ENCODE results near the gene RAB40A. TPM values are rescaled to one million over a fixed set of nuclear protein-coding genes. Genes with fewer than 3 reads are reported as not detected.

The RAB40A gene
- total and polyA plus RNA-seq, 4 donors, result 1.3 to 3.5 (median 1.8) TPM; not detected in 1

DNA sequence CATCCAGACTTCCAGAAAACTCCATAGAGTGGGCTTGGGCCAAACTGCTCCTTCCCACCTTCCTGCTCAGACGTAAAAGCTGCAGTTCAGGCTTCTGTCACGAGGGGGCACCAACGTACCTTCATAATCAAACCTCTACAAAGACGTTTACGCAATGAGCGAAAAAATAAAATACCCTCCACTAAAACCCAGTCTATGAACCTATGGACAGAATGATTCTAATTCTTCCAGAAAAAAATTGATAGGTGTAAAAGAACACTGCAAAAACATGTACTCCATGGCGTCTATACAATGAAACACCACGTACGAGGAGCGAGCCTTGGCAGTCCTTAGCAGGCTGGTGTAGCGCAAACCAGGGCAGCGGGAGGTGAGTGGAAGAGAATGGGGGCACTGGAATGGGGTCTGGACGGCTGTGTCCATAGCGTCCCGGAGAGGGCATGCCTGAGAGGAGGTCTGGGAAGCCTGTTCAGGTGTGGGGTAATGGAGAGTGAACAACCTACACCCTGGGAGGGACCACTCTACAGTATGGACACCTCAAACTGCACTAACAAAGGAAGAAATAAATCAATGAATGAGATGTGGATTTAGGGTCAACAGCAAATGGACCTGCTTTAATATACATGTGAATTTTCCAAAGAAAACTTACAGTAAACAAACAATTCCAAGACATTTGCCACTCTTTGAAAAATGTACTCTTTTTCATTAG lies 14.4 kb upstream of the RAB40A start:
- ATAC-seq (ENCODE audit: low FRiP score) (peak; percentile 83), DNase-seq (peak; percentile 75 to 89)
- WGBS, 2 donors, result 1 to 15% methylated on average over 15 of the region's 15 CpGs
- intact Hi-C loops (cut with DNase I), result loop anchor here (5.0 to 10.0 kb wide), 4 partner anchors 101 to 284 kb away; partner anchors contain the start of gene MORF4L2 (in 1 of the 2)
- H3K4me1 ChIP-seq (ENCODE audit: control insufficient read depth in 1 of 2, insufficient read depth in 2 of 2, low read length in 2 of 2), result peaks cover 0 to 3% of the 10 kb centered on the region in 2 donors
- H3K36me3 ChIP-seq (ENCODE audit: control insufficient read depth in 1 of 2, insufficient read depth in 2 of 2, low read length in 1 of 2), result no peaks in the 10 kb centered on the region
- no peaks in the 10 kb centered on the region for H3K9me3 ChIP-seq (ENCODE audit: control insufficient read depth, low read length)
- peak overlapping the region in 1 of 2 donors; percentile 23 for H3K27ac ChIP-seq (ENCODE audit: low read depth in 1 of 2, low read length in 2 of 2)
- no peak overlapping the region for H3K4me3 ChIP-seq (ENCODE audit: low read length in 2 of 2)
- H3K27me3 ChIP-seq (ENCODE audit: control insufficient read depth in 1 of 2, insufficient read depth in 2 of 2, low read length in 1 of 2), result no peaks in the 10 kb centered on the region

DNA sequence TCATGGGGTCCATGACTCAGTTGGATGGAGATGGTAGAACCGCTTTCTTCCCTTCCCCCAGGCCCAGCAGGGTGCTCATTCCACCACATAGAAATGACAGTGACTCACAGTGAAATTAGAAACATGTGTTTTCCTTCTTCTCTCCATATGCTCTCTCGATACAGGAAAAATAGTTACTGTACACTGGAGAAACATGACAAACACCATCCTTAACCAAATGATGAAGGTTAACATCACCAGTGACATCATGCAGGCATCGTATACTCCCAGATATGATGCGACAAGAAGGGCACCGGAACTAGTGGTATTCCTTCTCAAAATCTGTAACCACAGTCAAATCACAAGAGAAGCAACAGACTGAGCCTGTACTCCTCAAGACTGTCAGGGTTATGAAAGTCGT lies 11.7 kb upstream of the RAB40A start:
- ATAC-seq (ENCODE audit: low FRiP score) (no peak), DNase-seq (no peak)
- Histone ChIP-seq H3K36me3 (ENCODE audit: control insufficient read depth in 1 of 2, insufficient read depth in 2 of 2, low read length in 1 of 2) (no peaks in the 10 kb centered on the region), H3K27me3 (ENCODE audit: control insufficient read depth in 1 of 2, insufficient read depth in 2 of 2, low read length in 1 of 2) (no peaks in the 10 kb centered on the region), H3K4me3 (ENCODE audit: low read length in 2 of 2) (no peak overlapping the region), H3K9me3 (ENCODE audit: control insufficient read depth, low read length) (no peaks in the 10 kb centered on the region), H3K4me1 (ENCODE audit: control insufficient read depth in 1 of 2, insufficient read depth in 2 of 2, low read length in 2 of 2) (peaks cover 0 to 2% of the 10 kb centered on the region in 2 donors), H3K27ac (ENCODE audit: low read depth in 1 of 2, low read length in 2 of 2) (no peak overlapping the region)
- intact Hi-C loops (cut with DNase I), result loop anchor here (2.0 to 10.0 kb wide), 5 partner anchors 104 to 286 kb away; partner anchors contain the start of gene MORF4L2 (in 2 of the 2)
- 70 to 85% methylated on average over 6 of the region's 6 CpGs for WGBS, 2 donors

DNA sequence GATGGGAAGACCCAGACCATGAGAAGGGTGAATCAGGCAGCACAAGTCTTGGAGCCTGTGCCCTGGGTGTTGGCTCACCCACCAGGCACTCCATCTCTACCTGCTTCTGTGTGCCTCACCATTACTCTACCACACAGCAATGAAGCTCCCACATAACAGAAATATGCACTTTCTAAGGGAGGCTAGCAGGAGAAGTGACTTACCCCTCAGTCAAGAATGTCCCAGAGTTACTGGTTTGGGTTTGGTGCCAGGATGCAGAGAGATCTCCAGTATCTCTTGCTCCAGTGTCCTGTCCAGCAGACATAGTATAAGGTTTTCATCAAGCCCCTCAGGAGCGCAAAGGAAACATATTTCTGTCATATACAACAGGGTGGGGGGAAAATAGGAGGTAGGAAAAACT lies 11.3 kb upstream of the RAB40A start:
- Histone ChIP-seq H3K4me3 (ENCODE audit: low read length in 2 of 2) (no peak overlapping the region), H3K4me1 (ENCODE audit: control insufficient read depth in 1 of 2, insufficient read depth in 2 of 2, low read length in 2 of 2) (peaks cover 0 to under 1% of the 10 kb centered on the region in 2 donors), H3K9me3 (ENCODE audit: control insufficient read depth, low read length) (no peaks in the 10 kb centered on the region), H3K27me3 (ENCODE audit: control insufficient read depth in 1 of 2, insufficient read depth in 2 of 2, low read length in 1 of 2) (no peaks in the 10 kb centered on the region), H3K27ac (ENCODE audit: low read depth in 1 of 2, low read length in 2 of 2) (no peak overlapping the region), H3K36me3 (ENCODE audit: control insufficient read depth in 1 of 2, insufficient read depth in 2 of 2, low read length in 1 of 2) (no peaks in the 10 kb centered on the region)
- intact Hi-C loops (cut with DNase I), result loop anchor here (2.0 to 10.0 kb wide), 5 partner anchors 104 to 287 kb away; partner anchors contain the start of gene MORF4L2 (in 2 of the 2)
- WGBS, 2 donors, result 89 to 97% methylated on average over 1 of the region's 1 CpG
- ATAC-seq (ENCODE audit: low FRiP score) (no peak), DNase-seq (no peak)

DNA sequence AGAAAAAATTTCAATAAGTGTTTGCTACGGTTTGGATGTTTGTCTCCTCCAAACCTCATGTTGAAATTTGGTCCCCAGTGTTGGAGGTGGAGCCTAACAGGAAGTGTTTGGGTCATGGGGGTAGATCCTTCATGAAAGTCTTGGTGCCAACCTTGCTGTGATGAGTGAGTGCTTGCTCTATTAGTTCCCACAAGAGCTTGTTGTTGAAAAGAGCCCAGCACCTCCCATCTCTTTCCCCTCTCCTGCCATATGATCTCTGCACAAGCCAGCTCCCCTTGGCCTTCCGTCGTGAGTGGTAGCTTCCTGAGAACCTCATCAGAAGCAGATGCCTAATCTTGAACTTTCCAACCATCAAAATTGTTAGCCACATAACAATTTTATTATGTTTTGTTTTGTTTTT lies 10.3 kb upstream of the RAB40A start:
- Histone ChIP-seq H3K27me3 (ENCODE audit: control insufficient read depth in 1 of 2, insufficient read depth in 2 of 2, low read length in 1 of 2) (no peaks in the 10 kb centered on the region), H3K4me3 (ENCODE audit: low read length in 2 of 2) (no peak overlapping the region), H3K4me1 (ENCODE audit: control insufficient read depth in 1 of 2, insufficient read depth in 2 of 2, low read length in 2 of 2) (no peaks in the 10 kb centered on the region), H3K27ac (ENCODE audit: low read depth in 1 of 2, low read length in 2 of 2) (no peak overlapping the region), H3K36me3 (ENCODE audit: control insufficient read depth in 1 of 2, insufficient read depth in 2 of 2, low read length in 1 of 2) (no peaks in the 10 kb centered on the region), H3K9me3 (ENCODE audit: control insufficient read depth, low read length) (no peaks in the 10 kb centered on the region)
- WGBS, 2 donors, result 73 to 87% methylated on average over 3 of the region's 3 CpGs
- DNase-seq (no peak), ATAC-seq (ENCODE audit: low FRiP score) (no peak)
- intact Hi-C loops (cut with DNase I), result no loop called here

DNA sequence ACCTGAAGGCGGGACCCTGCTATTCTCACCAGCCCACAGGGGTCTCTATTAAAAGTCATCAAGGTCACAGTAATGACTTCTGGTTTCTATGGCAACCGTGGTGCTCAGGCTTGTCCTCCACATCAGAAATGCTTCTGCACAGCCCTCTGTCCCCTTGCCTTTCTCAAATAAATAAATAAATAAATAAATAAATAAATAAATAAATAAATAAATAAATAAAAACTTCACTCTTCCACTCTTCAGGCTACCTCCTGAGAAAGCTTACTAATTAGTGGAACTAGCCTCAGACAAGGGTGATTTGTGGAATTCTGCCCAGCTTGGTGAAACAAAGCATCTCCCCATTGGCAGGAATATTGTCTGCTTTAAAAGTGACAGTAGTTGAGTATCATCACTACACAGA lies 5.5 kb upstream of the RAB40A start:
- intact Hi-C loops (cut with DNase I), result no loop called here

DNA sequence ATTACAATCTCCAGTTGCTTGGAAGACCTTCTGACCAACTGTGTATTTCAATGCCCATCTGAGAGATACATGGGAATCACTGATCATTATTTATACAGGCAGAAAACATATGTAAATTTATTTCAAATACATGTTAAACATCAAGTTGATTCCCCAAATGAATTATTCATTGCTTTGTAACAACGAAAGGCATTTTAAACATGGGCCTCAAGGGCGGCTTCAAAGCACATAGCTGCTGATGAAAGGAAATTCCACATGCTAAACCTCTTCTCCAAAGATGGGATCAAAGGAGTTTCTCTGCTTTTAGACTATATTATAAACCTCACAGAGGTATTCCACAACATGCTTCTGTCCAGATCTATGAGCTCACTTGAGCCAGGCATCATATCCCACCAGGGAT lies 4.3 kb upstream of the RAB40A start:
- no peaks in the 10 kb centered on the region for H3K4me1 ChIP-seq (ENCODE audit: control insufficient read depth in 1 of 2, insufficient read depth in 2 of 2, low read length in 2 of 2)
- WGBS, 2 donors, result 67 to 95% methylated on average over 2 of the region's 2 CpGs
- ATAC-seq (ENCODE audit: low FRiP score) (no peak), DNase-seq (no peak)
- no peaks in the 10 kb centered on the region for H3K27me3 ChIP-seq (ENCODE audit: control insufficient read depth in 1 of 2, insufficient read depth in 2 of 2, low read length in 1 of 2)
- no peaks in the 10 kb centered on the region for H3K36me3 ChIP-seq (ENCODE audit: control insufficient read depth in 1 of 2, insufficient read depth in 2 of 2, low read length in 1 of 2)
- H3K27ac ChIP-seq (ENCODE audit: low read depth in 1 of 2, low read length in 2 of 2), result no peak overlapping the region
- H3K4me3 ChIP-seq (ENCODE audit: low read length in 2 of 2), result no peak overlapping the region
- H3K9me3 ChIP-seq (ENCODE audit: control insufficient read depth, low read length), result no peaks in the 10 kb centered on the region
- intact Hi-C loops (cut with DNase I), result no loop called here

More for the DNA sequence above, 5.5 kb upstream of the RAB40A start:
- Histone ChIP-seq H3K4me3 (ENCODE audit: low read length in 2 of 2) (no peak overlapping the region), H3K27me3 (ENCODE audit: control insufficient read depth in 1 of 2, insufficient read depth in 2 of 2, low read length in 1 of 2) (no peaks in the 10 kb centered on the region), H3K9me3 (ENCODE audit: control insufficient read depth, low read length) (no peaks in the 10 kb centered on the region), H3K36me3 (ENCODE audit: control insufficient read depth in 1 of 2, insufficient read depth in 2 of 2, low read length in 1 of 2) (no peaks in the 10 kb centered on the region), H3K27ac (ENCODE audit: low read depth in 1 of 2, low read length in 2 of 2) (no peak overlapping the region), H3K4me1 (ENCODE audit: control insufficient read depth in 1 of 2, insufficient read depth in 2 of 2, low read length in 2 of 2) (no peaks in the 10 kb centered on the region)
- ATAC-seq (ENCODE audit: low FRiP score) (no peak), DNase-seq (no peak)
- WGBS, 2 donors, result 63 to 86% methylated on average over 2 of the region's 2 CpGs

DNA sequence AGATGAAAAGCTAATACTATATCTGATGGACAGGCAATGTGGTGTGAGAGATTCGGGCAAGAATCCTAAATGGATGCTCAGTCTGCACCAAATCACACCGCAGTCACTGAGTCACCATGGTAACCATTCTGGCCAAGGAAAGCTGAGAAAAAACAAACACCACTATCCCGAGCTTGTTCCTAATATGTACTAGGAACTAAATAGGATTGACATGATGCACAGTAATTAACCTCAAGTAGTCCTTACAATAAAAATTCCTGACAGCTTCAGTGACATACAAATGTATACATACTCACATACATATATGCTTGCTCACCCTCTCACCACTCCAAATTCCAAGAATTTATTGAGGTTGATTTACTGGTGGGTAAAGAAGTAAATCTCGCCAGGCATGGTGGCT lies 1.1 kb upstream of the RAB40A start:
- Histone ChIP-seq H3K4me1 (ENCODE audit: control insufficient read depth in 1 of 2, insufficient read depth in 2 of 2, low read length in 2 of 2) (no peaks in the 10 kb centered on the region), H3K27ac (ENCODE audit: low read depth in 1 of 2, low read length in 2 of 2) (no peak overlapping the region), H3K9me3 (ENCODE audit: control insufficient read depth, low read length) (no peaks in the 10 kb centered on the region), H3K27me3 (ENCODE audit: control insufficient read depth in 1 of 2, insufficient read depth in 2 of 2, low read length in 1 of 2) (no peaks in the 10 kb centered on the region), H3K4me3 (ENCODE audit: low read length in 2 of 2) (no peak overlapping the region), H3K36me3 (ENCODE audit: control insufficient read depth in 1 of 2, insufficient read depth in 2 of 2, low read length in 1 of 2) (no peaks in the 10 kb centered on the region)
- intact Hi-C loops (cut with DNase I), result no loop called here
- ATAC-seq (ENCODE audit: low FRiP score) (no peak), DNase-seq (no peak)
- WGBS, 2 donors, result 32 to 35% methylated on average over 4 of the region's 4 CpGs

DNA sequence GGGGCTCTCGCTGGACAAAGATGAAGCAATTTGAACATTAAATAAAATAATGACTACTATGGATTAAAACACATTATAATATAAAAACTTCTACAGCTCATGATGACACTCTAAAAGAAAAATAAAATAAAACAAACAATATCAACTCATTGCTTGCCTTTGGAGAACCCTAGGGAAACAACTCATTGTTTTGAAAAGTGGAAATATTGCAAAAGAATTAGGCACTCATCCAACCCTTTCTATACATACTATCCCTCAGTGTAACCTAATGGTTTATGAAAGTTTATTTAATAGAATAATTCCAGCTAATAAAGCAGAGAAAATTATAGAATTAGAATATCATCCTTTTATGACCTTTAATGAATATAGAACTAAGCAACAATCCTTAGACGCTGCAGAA lies 718 bp downstream of the RAB40A start:
- ATAC-seq (ENCODE audit: low FRiP score) (no peak), DNase-seq (no peak)
- Histone ChIP-seq H3K4me1 (ENCODE audit: control insufficient read depth in 1 of 2, insufficient read depth in 2 of 2, low read length in 2 of 2) (no peaks in the 10 kb centered on the region), H3K9me3 (ENCODE audit: control insufficient read depth, low read length) (no peaks in the 10 kb centered on the region), H3K27me3 (ENCODE audit: control insufficient read depth in 1 of 2, insufficient read depth in 2 of 2, low read length in 1 of 2) (no peaks in the 10 kb centered on the region), H3K36me3 (ENCODE audit: control insufficient read depth in 1 of 2, insufficient read depth in 2 of 2, low read length in 1 of 2) (no peaks in the 10 kb centered on the region), H3K27ac (ENCODE audit: low read depth in 1 of 2, low read length in 2 of 2) (no peak overlapping the region), H3K4me3 (ENCODE audit: low read length in 2 of 2) (no peak overlapping the region)
- WGBS, 2 donors, result 88 to 97% methylated on average over 2 of the region's 2 CpGs
- intact Hi-C loops (cut with DNase I), result no loop called here

DNA sequence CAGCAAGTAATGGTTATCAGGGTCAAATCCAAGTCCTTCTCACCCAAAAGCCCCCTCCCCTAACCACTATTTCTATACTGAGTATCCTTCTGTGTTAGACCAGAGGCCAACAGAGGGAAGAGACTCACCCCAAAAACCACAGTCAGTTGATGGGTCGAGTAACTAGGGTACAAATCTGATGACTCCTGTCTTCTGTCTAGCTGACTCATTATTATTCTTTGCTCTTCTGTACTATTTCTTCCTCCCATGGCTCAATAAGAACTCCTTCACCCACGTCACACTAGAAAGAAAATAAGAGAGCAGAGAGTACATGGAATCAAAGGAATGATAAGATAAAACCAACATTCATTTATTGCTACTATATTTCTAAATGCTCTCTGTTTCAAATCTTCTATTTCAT lies 2.0 kb downstream of the RAB40A start:
- no peaks in the 10 kb centered on the region for H3K27me3 ChIP-seq (ENCODE audit: control insufficient read depth in 1 of 2, insufficient read depth in 2 of 2, low read length in 1 of 2)
- H3K27ac ChIP-seq (ENCODE audit: low read depth in 1 of 2, low read length in 2 of 2), result no peak overlapping the region
- H3K36me3 ChIP-seq (ENCODE audit: control insufficient read depth in 1 of 2, insufficient read depth in 2 of 2, low read length in 1 of 2), result no peaks in the 10 kb centered on the region
- no peaks in the 10 kb centered on the region for H3K9me3 ChIP-seq (ENCODE audit: control insufficient read depth, low read length)
- 51 to 73% methylated on average over 2 of the region's 2 CpGs for WGBS, 2 donors
- H3K4me3 ChIP-seq (ENCODE audit: low read length in 2 of 2), result no peak overlapping the region
- intact Hi-C loops (cut with DNase I), result no loop called here
- ATAC-seq (ENCODE audit: low FRiP score) (no peak), DNase-seq (no peak)
- no peaks in the 10 kb centered on the region for H3K4me1 ChIP-seq (ENCODE audit: control insufficient read depth in 1 of 2, insufficient read depth in 2 of 2, low read length in 2 of 2)
